Measurements from ENCODE around the gene ATP8B4.

DNA sequence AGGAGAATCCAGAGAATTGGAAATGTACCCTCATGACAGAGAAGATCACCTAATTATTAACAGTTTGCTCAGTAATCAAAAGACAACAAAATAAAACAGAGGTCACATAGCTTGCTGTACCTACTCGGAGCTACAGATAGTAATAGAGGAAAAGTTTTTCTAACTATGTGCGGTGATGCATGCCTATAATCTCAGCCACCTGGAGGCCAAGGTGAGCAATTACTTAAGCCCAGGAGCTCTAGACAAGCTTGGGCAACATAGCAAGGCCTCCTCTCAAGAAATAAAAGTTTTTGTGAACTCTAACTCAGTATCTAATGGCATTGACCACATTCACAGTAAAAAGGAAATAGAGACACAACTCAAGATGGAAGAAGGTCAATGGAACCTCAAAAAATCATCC is 243.6 kb downstream of the ATP8B4 start:
- TF ChIP-seq FOXM1 (IDR thresholded peaks at IDR 0.05; ENCODE audit: borderline replicate concordance) = no peak
- TF ChIP-seq SUZ12 (IDR thresholded peaks at IDR 0.05) = no peak
- no peak for TF ChIP-seq FOXK2 (IDR thresholded peaks at IDR 0.05)
- no peak for TF ChIP-seq ELF4 (IDR thresholded peaks at IDR 0.05)
- TF ChIP-seq BHLHE40 (IDR thresholded peaks at IDR 0.05; ENCODE audit: borderline replicate concordance) = no peak
- no peak for TF ChIP-seq FOXA1 (IDR thresholded peaks at IDR 0.05)

Data from HEK293T (cell line).